ENCODE data around the gene SLC35E2B. TPM values are rescaled to one million over a fixed set of nuclear protein-coding genes. Genes with fewer than 3 reads are reported as not detected.
"Not testable (repeated sequence)": the region's sequence is repeated elsewhere in the genome, so short reads cannot be mapped to it uniquely, and the experiment has no call there.

The SLC35E2B gene
- total and polyA plus RNA-seq, 2 of the 8 experiments (the other 6 are each of a cell fraction or from before 2014, with no cell fraction given) = 25.9 to 46.7 TPM

GRCh38 chr1:1726088-1726487 lies 33.5 kb upstream of the SLC35E2B start:
- not testable (repeated sequence) for H3K4me3 ChIP-seq (ENCODE audit: extremely low read depth in 1 of 4, insufficient read depth in 2 of 4, low read depth in 3 of 4, low read length in 4 of 4); H3K56ac ChIP-seq (replicated peaks; ENCODE audit: insufficient read length, low read depth, low read length); FAIRE-seq; H2AK5ac ChIP-seq (ENCODE audit: low read depth, low read length); H3K79me2 ChIP-seq (ENCODE audit: control insufficient read depth in 1 of 2, insufficient read depth in 2 of 2, low read length in 2 of 2); H3K27ac ChIP-seq (ENCODE audit: low read depth, low read length); H2BK15ac ChIP-seq (ENCODE audit: low read length); H3K4me1 ChIP-seq (replicated peaks in 1 of 4; ENCODE audit: control insufficient read depth in 3 of 4, insufficient read depth in 4 of 4, low read length in 3 of 4); H4K20me1 ChIP-seq (replicated peaks in 1 of 2; ENCODE audit: control insufficient read depth in 1 of 2, insufficient read depth in 2 of 2, low read length in 2 of 2); DNase-seq (ENCODE audit: low read depth in 1 of 2, low spot score in 2 of 2); H3K36me3 ChIP-seq (ENCODE audit: control insufficient read depth in 2 of 4, insufficient read depth in 4 of 4, low read length in 3 of 4); H3K9me3 ChIP-seq (ENCODE audit: insufficient read depth in 2 of 2, low read depth in 1 of 2, low read length in 1 of 2); H4K5ac ChIP-seq (ENCODE audit: insufficient read length, low read depth, low read length); H3K23me2 ChIP-seq (ENCODE audit: low read depth, low read length); H3K9ac ChIP-seq (replicated peaks in 1 of 4; ENCODE audit: extremely low read depth in 1 of 4, low read depth in 3 of 4, low read length in 3 of 4); H3K23ac ChIP-seq (ENCODE audit: insufficient read length); H3K4me2 ChIP-seq (ENCODE audit: insufficient read depth in 1 of 2, low read depth in 2 of 2, low read length in 2 of 2); H4K8ac ChIP-seq (ENCODE audit: extremely low read depth, insufficient read depth, low read length); H2BK120ac ChIP-seq (replicated peaks; ENCODE audit: low read depth, low read length); H3K27me3 ChIP-seq (replicated peaks in 1 of 4; ENCODE audit: control insufficient read depth in 3 of 4, extremely low read depth in 1 of 4, insufficient read depth in 3 of 4, low read length in 3 of 4); H4K91ac ChIP-seq (replicated peaks; ENCODE audit: insufficient read length, low read length); H2BK5ac ChIP-seq (ENCODE audit: low read depth, low read length); H2AFZ ChIP-seq (ENCODE audit: low read length); H2BK20ac ChIP-seq (ENCODE audit: low read length); H3K18ac ChIP-seq (ENCODE audit: extremely low read depth, low read length); H2BK12ac ChIP-seq (ENCODE audit: low read depth, low read length); H3K79me1 ChIP-seq (ENCODE audit: low read depth, low read length); H3K14ac ChIP-seq (ENCODE audit: insufficient read length); H3K4ac ChIP-seq (replicated peaks; ENCODE audit: insufficient read length, low read depth, low read length)
- 94% methylated on average over 17 of the region's 17 CpGs; no CpG with 5 or more reads in 1 of the 2 experiments for WGBS, 2 experiments (ENCODE audit: extremely low coverage in 1 of 2, insufficient coverage in 1 of 2, insufficient read length in 1 of 2, insufficient replicate concordance in 2 of 2, low coverage in 1 of 2, low lambda C conversion rate in 2 of 2, missing lambda C conversion rate in 1 of 2)
- POLR2A ChIA-PET (ENCODE audit: partially characterized antibody) = interaction anchor here (1.4 kb wide), 1 partner anchor 56 kb away, joined by 4 read pairs; no protein-coding TSS in a partner anchor
- CTCF ChIA-PET (ENCODE audit: partially characterized antibody) = interaction anchor here (0.6 kb wide), 1 partner anchor 110 kb away, joined by 3 read pairs; no protein-coding TSS in a partner anchor
- TF ChIP-seq E2F6 (IDR thresholded peaks at IDR 0.05) = peak; percentile 66; the same call in 1 of the 2 replicates

Data from H1 (cell line).